Esophagus muscularis mucosa (tissue), 3 donors: ENCODE data around the gene SETD7.

Source experiments
- CTCF ChIP-seq, 3 experiments: fragments of 200-600 bp in 2 of 3; fragments of 450-650 bp in 1 of 3; sonication (generic) in 2 of 3; IDR thresholded peaks; one replicate each; pipeline ENCODE4 v1.5.1; 2017 to 2019; ENCODE audit warnings: antibody characterized with exemption in 3 of 3, mild to moderate bottlenecking in 2 of 3, moderate library complexity in 1 of 3
- POLR2A ChIP-seq: fragments of 450-650 bp; IDR thresholded peaks from one replicate; pipeline ENCODE4 v1.6.1; 2017; ENCODE audit warnings: antibody characterized with exemption, moderate library complexity, mild to moderate bottlenecking, low read depth

- peak; percentile 54 to 69 (median 56) for TF ChIP-seq CTCF (IDR thresholded peaks at IDR 0.05)
- TF ChIP-seq POLR2A = no peak
These were observed 47.8 kb upstream of the SETD7 start for GRCh38 chr4:139603576-139604410.
